Fibroblast of mammary gland (primary cell): Measurements from ENCODE around the gene NLGN2.

Source experiments
- DNase-seq: peaks from one replicate; pipeline ENCODE4 v3.0.0-alpha.2; 2010; ENCODE audit warnings: low read depth
- H3K4me3 ChIP-seq: 2 replicates; pipeline ENCODE4 v1.5.1; 2011; ENCODE audit warnings: low read depth, mild to moderate bottlenecking, low read length, moderate library complexity; ENCODE audit not compliant: control insufficient read depth
- TF ChIP-seq, protein P1 (sequence below): conservative IDR thresholded peaks from 2 replicates; pipeline ENCODE4 v1.5.1; 2011; ENCODE audit warnings: low read depth, low read length, inconsistent platforms; ENCODE audit not compliant: control insufficient read depth, insufficient read depth

Gene NLGN2

DNA sequence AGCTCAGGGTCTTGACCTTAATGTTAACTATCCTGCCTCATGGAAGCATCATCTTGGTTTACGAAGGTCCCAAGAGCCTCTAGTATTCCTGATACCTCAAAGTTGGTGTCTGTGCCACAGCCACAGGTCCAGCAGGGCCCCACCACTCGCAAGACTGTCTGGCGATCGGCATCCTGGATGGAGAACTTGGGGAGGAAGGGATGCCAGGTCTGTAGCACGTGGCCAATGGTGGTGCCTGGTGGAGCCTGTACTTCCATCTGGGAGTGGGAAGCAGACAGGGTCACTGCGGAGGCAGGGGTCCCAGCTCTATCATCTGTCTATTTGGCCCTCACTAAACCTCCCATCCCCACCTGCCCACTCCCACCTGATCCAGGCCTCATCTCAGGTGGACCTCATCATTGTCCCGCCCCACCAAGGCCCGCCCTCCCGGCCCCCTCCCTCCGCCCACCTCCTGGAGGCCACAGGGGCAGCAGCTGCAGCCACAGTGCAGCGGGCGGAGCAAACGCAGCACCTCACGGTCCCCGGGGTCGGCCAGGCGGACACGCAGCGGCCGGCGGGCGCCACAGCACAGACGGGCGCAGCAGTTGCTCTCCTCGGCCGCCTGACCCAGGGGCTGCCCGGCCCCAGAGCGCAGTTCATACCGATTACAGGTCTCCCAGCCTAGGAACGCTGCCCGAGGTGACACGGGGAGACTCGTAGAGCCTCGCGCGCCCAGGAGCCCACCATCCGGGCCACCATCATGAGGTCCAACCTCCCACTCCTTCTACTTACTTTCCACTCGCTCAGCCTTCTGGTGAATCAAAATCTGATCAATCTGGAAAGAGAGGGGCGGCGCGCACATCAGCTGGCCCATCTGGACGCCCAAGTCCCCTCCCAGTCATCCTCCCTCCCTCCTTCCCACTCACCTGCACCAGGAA, 14.7 kb upstream of the NLGN2 start:
- peak overlapping the region; percentile 82 for H3K4me3 ChIP-seq
- DNase-seq, result no peak
- TF ChIP-seq, protein P1, sequence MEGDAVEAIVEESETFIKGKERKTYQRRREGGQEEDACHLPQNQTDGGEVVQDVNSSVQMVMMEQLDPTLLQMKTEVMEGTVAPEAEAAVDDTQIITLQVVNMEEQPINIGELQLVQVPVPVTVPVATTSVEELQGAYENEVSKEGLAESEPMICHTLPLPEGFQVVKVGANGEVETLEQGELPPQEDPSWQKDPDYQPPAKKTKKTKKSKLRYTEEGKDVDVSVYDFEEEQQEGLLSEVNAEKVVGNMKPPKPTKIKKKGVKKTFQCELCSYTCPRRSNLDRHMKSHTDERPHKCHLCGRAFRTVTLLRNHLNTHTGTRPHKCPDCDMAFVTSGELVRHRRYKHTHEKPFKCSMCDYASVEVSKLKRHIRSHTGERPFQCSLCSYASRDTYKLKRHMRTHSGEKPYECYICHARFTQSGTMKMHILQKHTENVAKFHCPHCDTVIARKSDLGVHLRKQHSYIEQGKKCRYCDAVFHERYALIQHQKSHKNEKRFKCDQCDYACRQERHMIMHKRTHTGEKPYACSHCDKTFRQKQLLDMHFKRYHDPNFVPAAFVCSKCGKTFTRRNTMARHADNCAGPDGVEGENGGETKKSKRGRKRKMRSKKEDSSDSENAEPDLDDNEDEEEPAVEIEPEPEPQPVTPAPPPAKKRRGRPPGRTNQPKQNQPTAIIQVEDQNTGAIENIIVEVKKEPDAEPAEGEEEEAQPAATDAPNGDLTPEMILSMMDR, result no peak

DNA sequence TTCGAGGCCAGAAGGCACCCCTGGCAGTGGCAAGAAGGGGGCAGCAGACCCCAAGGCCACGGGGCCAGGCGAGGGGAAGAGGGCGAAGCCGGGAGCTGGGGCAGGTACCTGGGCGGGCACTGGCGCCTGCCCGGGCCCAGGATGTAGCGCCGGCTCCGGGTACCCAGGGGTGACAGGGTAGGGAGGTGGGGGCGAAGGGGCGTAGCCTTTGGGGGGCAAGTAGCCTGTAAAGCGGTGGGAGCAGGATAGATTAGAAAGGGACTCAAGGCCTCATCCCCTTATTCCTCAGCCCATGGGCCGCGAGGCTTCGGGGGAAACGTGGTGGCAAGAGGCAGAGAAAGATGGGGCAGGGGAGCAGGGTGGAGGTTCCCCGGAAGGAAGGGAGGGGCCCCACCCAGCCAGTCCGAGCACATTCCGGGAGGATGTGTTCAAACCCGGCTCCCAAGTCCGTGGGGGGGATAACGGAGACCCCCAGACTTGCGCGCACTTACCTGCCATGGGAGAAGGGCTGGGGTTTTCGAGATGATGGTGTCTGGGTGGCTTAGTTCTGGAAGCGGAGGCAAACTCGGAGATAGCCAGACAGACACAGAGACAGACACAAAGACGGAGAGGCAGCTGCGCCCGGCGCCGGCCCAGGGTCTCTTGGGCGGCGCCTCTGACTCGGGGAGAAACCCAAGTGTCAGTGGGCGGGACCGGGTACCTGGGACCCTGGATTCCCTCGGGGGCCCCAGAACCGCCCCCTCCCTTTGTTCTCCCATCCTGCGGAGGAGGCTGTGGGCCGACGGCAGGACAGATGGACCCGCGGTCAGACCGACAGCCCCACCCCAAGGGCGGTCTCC, 13.8 kb upstream of the NLGN2 start:
- H3K4me3 ChIP-seq, result peak overlapping the region; percentile 82
- DNase-seq, result no peak
- TF ChIP-seq, protein P1, result no peak

DNA sequence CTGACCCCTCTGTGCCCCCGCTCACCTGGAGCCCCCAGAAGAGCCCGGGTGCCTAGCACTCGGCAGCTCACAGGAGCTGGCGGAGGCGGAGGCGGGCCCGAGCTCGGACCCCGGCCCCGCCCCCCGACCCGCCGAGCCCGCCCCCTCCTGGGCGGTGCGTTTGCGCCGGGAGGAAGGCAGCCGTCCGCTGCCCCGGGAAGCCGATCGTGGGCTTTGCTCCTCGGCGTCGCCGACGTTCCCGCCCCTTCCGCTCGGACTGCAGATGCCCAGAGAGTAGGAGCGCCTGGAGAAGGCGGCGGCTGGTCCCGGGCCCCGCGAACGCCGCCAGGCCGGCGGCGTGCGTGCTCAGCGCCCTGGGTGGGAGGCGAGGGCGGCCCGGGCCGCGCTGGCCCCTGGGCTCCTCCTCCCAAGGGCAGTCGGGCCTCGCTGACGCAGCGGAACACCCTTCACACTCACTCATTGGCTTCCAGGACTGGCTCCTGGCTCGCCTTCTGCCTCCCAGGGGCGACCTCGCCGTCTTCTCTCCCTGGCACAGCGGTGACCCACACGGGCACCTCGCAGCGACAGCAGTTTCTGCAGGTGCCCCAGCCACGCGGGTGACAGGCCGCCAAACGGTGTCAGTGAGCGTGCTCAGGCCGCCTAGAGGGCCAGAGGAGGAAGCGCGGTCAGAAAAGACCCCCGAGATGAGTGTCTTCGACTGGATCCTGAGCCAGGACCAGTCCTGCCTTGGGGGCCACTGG, 13.0 kb upstream of the NLGN2 start, which contains the start of gene PLSCR3:
Gene PLSCR3 (minus strand): TSS at position 74 of the 740 bp plus-strand sequence. CDS start 415 bp downstream, outside the sequence.
- TF ChIP-seq, protein P1, result peak; percentile 32
- peak within 1 kb of the TSS; percentile 82 for H3K4me3 ChIP-seq
- DNase-seq, result peak; percentile 80

DNA sequence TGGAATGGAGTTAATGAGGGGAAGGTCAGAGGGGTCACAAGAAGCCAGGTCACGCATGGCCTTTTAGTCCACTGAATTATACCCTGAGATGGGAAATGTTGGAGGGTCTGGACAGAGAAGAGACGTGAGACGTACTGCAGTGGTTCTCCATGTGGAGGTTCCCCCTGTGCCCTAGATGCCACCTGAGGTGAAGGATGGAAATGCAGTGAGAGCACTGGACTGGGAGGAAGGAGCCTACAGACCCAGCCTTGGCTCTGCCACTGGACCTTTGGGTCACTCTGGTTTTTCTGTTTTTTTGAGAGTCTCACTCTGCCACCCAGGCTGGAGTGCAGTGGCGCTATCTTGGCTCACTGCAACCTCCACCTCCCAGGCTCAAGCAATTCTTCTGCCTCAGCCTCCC, 11.5 kb upstream of the NLGN2 start:
- no peak overlapping the region for H3K4me3 ChIP-seq
- DNase-seq, result no peak
- TF ChIP-seq, protein P1, result no peak

DNA sequence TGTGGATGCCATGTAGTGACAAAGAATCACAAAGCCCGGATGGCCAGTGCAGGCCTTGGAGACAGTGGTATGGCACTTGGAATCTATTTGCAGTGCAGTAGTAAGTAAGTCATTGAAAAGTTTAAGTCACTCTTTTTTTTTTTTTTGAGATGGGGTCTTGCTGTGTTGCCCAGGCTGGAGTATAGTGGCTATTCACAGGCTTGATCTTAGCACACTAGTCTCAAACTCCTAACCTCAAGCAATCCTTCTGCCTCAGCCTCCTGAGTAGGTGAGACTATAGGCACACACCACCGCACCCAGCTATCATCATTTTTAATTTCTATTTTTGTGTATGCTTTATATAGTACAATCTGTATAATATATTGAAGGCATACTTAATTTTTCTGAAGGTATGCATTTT, 9.0 kb upstream of the NLGN2 start:
- no peak overlapping the region for H3K4me3 ChIP-seq
- TF ChIP-seq, protein P1, result no peak
- DNase-seq, result no peak
